GM23338 (cell line): ENCODE data around the gene NRCAM.

Experiments
- CREB1 ChIP-seq: fragments of 250-450 bp; sonication (Bioruptor Pico); IDR thresholded peaks from 2 replicates; pipeline ENCODE4 v1.5.0; 2020; ENCODE audit warnings: low read depth, mild to moderate bottlenecking, moderate library complexity
- EZH2 ChIP-seq: fragments of 200-600 bp; sonication (generic); IDR thresholded peaks from one replicate; pipeline ENCODE4 v1.8.0; 2017; ENCODE audit warnings: antibody characterized with exemption, mild to moderate bottlenecking, low read depth; ENCODE audit not compliant: unreplicated experiment
- EZH2phosphoT487 ChIP-seq: fragments of 200-600 bp; sonication (generic); IDR thresholded peaks from one replicate; pipeline ENCODE4 v1.8.1; 2018; ENCODE audit warnings: antibody characterized with exemption; ENCODE audit not compliant: unreplicated experiment
- JUNB ChIP-seq: IDR thresholded peaks from one replicate; pipeline ENCODE4 v1.6.1; 2016; ENCODE audit warnings: antibody characterized with exemption; ENCODE audit not compliant: unreplicated experiment
- NANOG ChIP-seq: IDR thresholded peaks from 2 replicates; pipeline ENCODE4 v1.6.1; 2016; ENCODE audit warnings: antibody characterized with exemption, borderline replicate concordance
- POLR2AphosphoS5 ChIP-seq: IDR thresholded peaks from 2 replicates; pipeline ENCODE4 v1.6.1; 2016; ENCODE audit warnings: antibody characterized with exemption, low read depth
- ZNF114 ChIP-seq: fragments of 250-450 bp; sonication (Bioruptor Pico); IDR thresholded peaks from 2 replicates; pipeline ENCODE4 v1.5.0; 2020; ENCODE audit warnings: mild to moderate bottlenecking, moderate library complexity
- TF ChIP-seq, protein P1 (sequence below), 2 experiments: fragments of 200-600 bp in 1 of 2; sonication (generic) in 1 of 2; conservative IDR thresholded peaks; 2 replicates each; pipeline versions ENCODE4 v1.5.1 to v1.6.1; 2016 to 2017; ENCODE audit warnings: antibody characterized with exemption in 2 of 2, low read depth in 2 of 2, mild to moderate bottlenecking in 2 of 2, moderate library complexity in 1 of 2
- TF ChIP-seq, protein P2 (sequence below): IDR thresholded peaks from one replicate; pipeline ENCODE4 v1.6.1; 2018; ENCODE audit warnings: antibody characterized with exemption; ENCODE audit not compliant: unreplicated experiment

DNA sequence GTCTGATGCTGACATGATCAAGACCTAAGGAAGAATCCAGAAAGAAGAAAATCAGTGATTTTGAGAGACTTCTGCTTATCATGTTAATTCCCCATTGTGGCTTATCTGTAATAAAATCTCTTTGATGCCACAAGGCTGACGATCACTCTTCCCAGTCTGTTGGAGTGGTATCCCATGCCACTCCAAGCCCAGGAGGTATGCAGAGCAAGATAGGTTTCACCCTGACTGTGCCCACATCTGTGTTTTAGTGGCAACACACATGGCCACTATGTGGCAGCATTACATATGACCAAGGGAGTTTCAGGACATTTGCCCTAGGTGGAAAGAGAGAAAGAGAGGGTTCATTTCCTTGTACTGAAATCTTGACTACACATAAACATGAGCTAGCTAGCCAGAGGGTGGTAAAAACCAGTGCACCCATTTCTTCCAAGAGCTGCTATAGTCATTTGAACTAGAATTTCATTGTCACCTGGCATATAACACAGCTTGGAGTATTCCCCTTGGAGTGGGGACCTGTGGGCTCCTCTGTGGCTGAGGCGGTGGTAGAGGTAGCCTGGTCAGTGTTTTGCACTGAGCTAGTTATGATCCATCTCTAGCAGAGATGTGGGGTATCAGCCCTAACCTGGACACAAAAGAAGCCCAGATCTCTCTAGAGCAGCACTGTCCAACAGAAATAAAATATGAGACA is 346.9 kb downstream of the NRCAM start:
- no peak for TF ChIP-seq ZNF114 (CRISPR knock-in tag)
- no peak for TF ChIP-seq POLR2AphosphoS5
- TF ChIP-seq, protein P1, sequence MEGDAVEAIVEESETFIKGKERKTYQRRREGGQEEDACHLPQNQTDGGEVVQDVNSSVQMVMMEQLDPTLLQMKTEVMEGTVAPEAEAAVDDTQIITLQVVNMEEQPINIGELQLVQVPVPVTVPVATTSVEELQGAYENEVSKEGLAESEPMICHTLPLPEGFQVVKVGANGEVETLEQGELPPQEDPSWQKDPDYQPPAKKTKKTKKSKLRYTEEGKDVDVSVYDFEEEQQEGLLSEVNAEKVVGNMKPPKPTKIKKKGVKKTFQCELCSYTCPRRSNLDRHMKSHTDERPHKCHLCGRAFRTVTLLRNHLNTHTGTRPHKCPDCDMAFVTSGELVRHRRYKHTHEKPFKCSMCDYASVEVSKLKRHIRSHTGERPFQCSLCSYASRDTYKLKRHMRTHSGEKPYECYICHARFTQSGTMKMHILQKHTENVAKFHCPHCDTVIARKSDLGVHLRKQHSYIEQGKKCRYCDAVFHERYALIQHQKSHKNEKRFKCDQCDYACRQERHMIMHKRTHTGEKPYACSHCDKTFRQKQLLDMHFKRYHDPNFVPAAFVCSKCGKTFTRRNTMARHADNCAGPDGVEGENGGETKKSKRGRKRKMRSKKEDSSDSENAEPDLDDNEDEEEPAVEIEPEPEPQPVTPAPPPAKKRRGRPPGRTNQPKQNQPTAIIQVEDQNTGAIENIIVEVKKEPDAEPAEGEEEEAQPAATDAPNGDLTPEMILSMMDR (conservative IDR thresholded peaks at IDR 0.05; ENCODE audit: low read depth in 2 of 2), result peak; percentile 39 to 66; a peak in 3 of 4 replicates
- TF ChIP-seq, protein P2, sequence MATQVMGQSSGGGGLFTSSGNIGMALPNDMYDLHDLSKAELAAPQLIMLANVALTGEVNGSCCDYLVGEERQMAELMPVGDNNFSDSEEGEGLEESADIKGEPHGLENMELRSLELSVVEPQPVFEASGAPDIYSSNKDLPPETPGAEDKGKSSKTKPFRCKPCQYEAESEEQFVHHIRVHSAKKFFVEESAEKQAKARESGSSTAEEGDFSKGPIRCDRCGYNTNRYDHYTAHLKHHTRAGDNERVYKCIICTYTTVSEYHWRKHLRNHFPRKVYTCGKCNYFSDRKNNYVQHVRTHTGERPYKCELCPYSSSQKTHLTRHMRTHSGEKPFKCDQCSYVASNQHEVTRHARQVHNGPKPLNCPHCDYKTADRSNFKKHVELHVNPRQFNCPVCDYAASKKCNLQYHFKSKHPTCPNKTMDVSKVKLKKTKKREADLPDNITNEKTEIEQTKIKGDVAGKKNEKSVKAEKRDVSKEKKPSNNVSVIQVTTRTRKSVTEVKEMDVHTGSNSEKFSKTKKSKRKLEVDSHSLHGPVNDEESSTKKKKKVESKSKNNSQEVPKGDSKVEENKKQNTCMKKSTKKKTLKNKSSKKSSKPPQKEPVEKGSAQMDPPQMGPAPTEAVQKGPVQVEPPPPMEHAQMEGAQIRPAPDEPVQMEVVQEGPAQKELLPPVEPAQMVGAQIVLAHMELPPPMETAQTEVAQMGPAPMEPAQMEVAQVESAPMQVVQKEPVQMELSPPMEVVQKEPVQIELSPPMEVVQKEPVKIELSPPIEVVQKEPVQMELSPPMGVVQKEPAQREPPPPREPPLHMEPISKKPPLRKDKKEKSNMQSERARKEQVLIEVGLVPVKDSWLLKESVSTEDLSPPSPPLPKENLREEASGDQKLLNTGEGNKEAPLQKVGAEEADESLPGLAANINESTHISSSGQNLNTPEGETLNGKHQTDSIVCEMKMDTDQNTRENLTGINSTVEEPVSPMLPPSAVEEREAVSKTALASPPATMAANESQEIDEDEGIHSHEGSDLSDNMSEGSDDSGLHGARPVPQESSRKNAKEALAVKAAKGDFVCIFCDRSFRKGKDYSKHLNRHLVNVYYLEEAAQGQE, result no peak
- TF ChIP-seq CREB1 (CRISPR knock-in tag), result no peak
- no peak for TF ChIP-seq EZH2phosphoT487
- TF ChIP-seq NANOG, result no peak
- TF ChIP-seq EZH2, result no peak
- no peak for TF ChIP-seq JUNB
